Measurements from ENCODE around the gene AKAP12. TPM values are rescaled to one million over a fixed set of nuclear protein-coding genes. Genes with fewer than 3 reads are reported as not detected.
"Not testable (repeated sequence)": the region's sequence is repeated elsewhere in the genome, so short reads cannot be mapped to it uniquely, and the experiment has no call there.

Gene AKAP12
- total and polyA plus RNA-seq, 12 donors = 5.7 to 43.3 (median 12.2) TPM

- intact Hi-C loops (cut with DNase I) = no loop called here
- DNase-seq = no peak
- Histone ChIP-seq H3K27ac (no peak overlapping the region), H3K36me3 (no peaks in the 10 kb centered on the region), H3K4me1 (no peaks in the 10 kb centered on the region), H3K9me3 (peaks cover 0 to 3% (median 0%) of the 10 kb centered on the region in 11 donors), H3K4me3 (no peak overlapping the region), H3K27me3 (no peaks in the 10 kb centered on the region)
- TF ChIP-seq CTCF (IDR thresholded peaks at IDR 0.05) = no peak
- 85% methylated on average over 15 of the region's 15 CpGs for WGBS, 2 donors
- ATAC-seq = no peak
These were observed 100.6 kb downstream of the AKAP12 start for GRCh38 chr6:151340219-151340978.

GRCh38 chr6:151341476-151342195 is 101.9 kb downstream of the AKAP12 start:
- intact Hi-C loops (cut with DNase I) = no loop called here
- no peaks in the 10 kb centered on the region for H3K9me3 ChIP-seq
- no peak for TF ChIP-seq CTCF (IDR thresholded peaks at IDR 0.05)
- DNase-seq (no peak), ATAC-seq (no peak)
- H3K27ac ChIP-seq = no peak overlapping the region
- H3K4me3 ChIP-seq = no peak overlapping the region
- H3K36me3 ChIP-seq = no peaks in the 10 kb centered on the region
- no peaks in the 10 kb centered on the region for H3K4me1 ChIP-seq
- H3K27me3 ChIP-seq = no peaks in the 10 kb centered on the region
- WGBS, 2 donors = 94 to 96% methylated on average over 51 to 52 of the region's 52 CpGs

GRCh38 chr6:151342750-151343149 is 103.0 kb downstream of the AKAP12 start:
- H3K4me1 ChIP-seq; H3K27ac ChIP-seq; DNase-seq; H3K27me3 ChIP-seq; intact Hi-C loops (cut with DNase I); H3K9me3 ChIP-seq; H3K4me3 ChIP-seq; H3K36me3 ChIP-seq; ATAC-seq: not testable (repeated sequence)
- WGBS, 2 donors = 95% methylated on average over 10 of the region's 10 CpGs

- WGBS, 2 donors = 93 to 96% methylated on average over 19 of the region's 19 CpGs
- ATAC-seq (no peak), DNase-seq (no peak)
- peaks cover 0 to 29% (median 0%) of the 10 kb centered on the region in 9 donors for H3K36me3 ChIP-seq
- no peaks in the 10 kb centered on the region for H3K27me3 ChIP-seq
- peaks cover 0 to 10% (median 0%) of the 10 kb centered on the region in 9 donors for H3K4me1 ChIP-seq
- no peak for TF ChIP-seq CTCF (IDR thresholded peaks at IDR 0.05)
- intact Hi-C loops (cut with DNase I) = no loop called here
- H3K4me3 ChIP-seq = no peak overlapping the region
- H3K9me3 ChIP-seq = no peaks in the 10 kb centered on the region
- no peak overlapping the region for H3K27ac ChIP-seq
These were observed 110.0 kb downstream of the AKAP12 start for GRCh38 chr6:151349651-151350270.

All from heart right ventricle (tissue), 16 donors.